SK-N-DZ (cell line): ENCODE measurements around the gene IGF2R.
"Not testable (repeated sequence)": the region's sequence is repeated elsewhere in the genome, so short reads cannot be mapped to it uniquely, and the experiment has no call there.

Source experiments
- DNase-seq: peaks from one replicate; pipeline ENCODE4 v3.0.0-alpha.2; 2015; ENCODE audit warnings: low spot score

IGF2R gene

GRCh38 chr6:160135907-160136655, 167.2 kb downstream of the IGF2R start:
- DNase-seq, result no peak

DNA sequence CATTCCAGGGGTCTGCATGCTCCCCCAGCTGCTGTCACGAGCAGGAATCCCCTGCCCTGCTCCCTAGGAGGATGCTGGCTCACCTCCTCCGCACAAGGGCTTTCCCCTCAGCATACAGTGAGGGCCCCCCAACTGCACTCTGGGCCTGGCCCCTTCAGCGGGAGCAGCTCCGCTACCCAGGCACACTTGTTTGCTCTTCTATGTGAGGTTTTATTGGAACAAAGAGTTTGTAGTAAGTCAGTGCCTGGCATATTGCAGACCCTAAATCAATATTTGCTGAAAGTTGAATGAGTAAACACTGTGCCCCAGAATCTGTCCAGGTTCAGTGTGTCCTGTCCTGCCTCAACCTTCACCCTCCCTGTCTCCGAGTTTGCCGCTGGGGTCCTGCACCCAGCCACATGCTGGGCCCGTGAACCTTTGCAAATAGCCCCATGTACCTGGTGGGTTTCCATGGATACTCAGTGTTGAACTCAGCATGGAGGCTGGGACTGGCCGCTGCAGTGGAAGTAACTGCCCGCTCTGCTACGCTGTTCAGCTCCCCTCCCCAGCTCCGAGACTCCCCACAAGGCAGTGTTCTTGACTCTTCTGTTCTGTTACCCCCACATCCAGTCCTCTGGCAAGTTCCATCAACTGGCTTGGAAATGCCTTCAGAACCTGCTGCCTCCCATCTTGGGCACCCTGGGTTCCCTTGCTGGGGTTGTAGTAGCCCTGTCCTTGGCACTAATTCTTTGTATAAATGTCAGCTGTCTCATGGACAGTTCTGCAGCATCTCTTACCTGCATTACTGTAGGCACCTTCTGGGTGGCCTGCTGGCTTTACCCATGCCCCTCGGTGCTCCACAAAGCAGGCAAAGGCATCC, 168.5 kb downstream of the IGF2R start:
- no peak for DNase-seq

GRCh38 chr6:160137989-160138835, 169.3 kb downstream of the IGF2R start:
- peak; percentile 51 for DNase-seq

- DNase-seq, result no peak
These were observed 170.0 kb downstream of the IGF2R start for GRCh38 chr6:160138839-160139419.

GRCh38 chr6:160139420-160139851, 170.6 kb downstream of the IGF2R start:
- no peak for DNase-seq

GRCh38 chr6:160140493-160140892, 171.6 kb downstream of the IGF2R start:
- not testable (repeated sequence) for DNase-seq

- no peak for DNase-seq
These were observed 172.3 kb downstream of the IGF2R start for GRCh38 chr6:160141001-160141726.

DNA sequence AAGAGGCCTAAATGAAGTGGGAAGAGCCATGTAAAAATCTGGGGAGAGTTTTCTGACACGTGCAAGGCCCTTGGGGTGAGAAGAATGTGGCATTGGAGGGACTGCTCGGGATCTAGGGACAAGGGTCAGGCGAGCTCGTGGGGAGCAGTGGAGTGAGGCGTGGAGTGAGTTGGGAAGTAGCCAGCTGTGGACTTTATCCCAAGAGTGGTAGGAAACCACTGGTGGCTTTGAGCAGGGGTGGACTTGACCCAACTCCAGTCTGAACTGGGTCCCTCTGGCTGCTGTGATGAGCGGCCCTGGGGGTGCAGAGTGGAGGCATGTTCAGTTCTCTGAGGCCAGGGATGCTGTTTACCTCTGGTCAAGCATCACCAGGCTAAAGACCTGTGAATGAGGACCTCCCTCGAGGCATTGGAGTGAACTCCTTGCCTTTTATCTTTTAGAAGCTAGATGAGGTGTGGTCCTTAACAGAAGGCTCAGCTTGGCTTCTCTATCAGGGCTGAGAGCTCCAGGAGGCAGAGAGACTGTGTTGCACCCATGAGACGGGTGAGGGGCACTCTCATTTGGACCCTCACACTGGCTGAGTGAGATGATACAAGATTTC, 173.3 kb downstream of the IGF2R start:
- no peak for DNase-seq

DNA sequence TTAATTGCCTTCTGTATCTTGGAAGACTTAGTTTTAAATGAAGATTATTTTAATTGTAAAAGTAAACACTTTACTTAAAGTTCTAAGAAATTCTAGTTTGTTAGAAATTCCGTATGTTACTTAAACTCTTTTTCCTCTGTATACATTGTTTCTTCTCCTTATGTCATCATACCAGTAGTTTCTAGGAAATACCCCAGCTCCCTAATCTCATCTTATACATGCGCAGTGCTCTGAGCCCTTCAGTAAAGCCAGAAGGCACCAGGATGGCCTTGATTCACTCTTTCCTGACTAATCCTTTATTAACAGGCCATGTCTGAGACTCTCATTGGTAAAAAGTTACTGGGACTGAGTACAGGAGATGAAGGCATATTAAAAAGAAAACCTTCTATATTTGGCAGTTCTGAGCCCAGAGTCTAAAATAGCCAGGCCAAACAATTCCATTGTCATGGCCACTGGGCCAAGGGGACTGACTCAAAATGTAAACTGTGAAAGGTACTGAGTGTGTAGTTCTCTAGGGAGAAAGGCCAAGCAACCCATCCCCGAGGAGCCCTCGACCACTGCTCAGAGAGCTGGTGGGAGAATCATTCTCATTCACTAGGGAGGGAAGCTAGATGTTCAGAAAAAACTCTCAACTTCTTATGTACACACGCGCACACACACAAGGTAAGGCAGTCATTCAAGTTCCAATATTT, 177.7 kb downstream of the IGF2R start:
- DNase-seq, result no peak

GRCh38 chr6:160147146-160147536, 178.3 kb downstream of the IGF2R start:
- DNase-seq, result no peak

- no peak for DNase-seq
These were observed 185.6 kb downstream of the IGF2R start for GRCh38 chr6:160154471-160154870.

DNA sequence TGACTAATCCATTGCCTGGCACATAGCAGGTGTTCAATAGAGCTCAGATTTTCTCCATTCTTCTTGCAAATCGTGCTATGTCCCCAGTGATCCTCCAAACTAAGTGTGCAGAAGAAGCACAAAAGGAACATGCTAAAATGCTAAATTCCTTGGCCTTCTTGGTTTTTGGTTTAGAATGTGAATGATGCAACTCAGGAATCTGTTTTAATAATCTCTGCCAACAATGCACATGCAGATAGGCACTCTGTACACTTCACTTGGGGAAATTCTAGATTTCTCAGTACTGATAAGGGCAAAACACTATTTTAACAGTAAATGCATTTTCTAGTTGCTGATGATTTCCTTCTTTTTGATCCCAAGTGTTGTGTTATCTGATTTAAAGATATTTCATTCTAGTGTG, 188.0 kb downstream of the IGF2R start:
- DNase-seq, result no peak

- peak; percentile 12 for DNase-seq
These were observed 191.6 kb downstream of the IGF2R start for GRCh38 chr6:160160450-160160849.
